Upper lobe of left lung (tissue), 4 donors: ENCODE data around the gene HADH.

Experiments used
- CTCF ChIP-seq, 6 experiments: fragments of 450-650 bp in 4 of 6; fragments of 200-600 bp in 2 of 6; sonication (generic) in 2 of 6; IDR thresholded peaks; one replicate each; pipeline ENCODE4 v1.5.1; 2016 to 2019; ENCODE audit warnings: antibody characterized with exemption in 6 of 6
- POLR2A ChIP-seq, 4 donors: fragments of 450-650 bp; IDR thresholded peaks; one replicate each; pipeline ENCODE4 v1.5.1; 2016 to 2017; ENCODE audit warnings: antibody characterized with exemption in 4 of 4, mild to moderate bottlenecking in 2 of 4
- POLR2AphosphoS5 ChIP-seq, 2 donors: sonication (generic); formaldehyde crosslinking; IDR thresholded peaks; one replicate each; pipeline ENCODE4 v1.5.1; 2017; ENCODE audit warnings: antibody characterized with exemption in 2 of 2

GRCh38 chr4:108042927-108043326 is 53.2 kb downstream of the HADH start:
- TF ChIP-seq CTCF (IDR thresholded peaks at IDR 0.05) (no peak), POLR2AphosphoS5 (IDR thresholded peaks at IDR 0.05) (no peak), POLR2A (IDR thresholded peaks at IDR 0.05) (no peak)
